Right atrium auricular region (tissue), 2 donors: Measurements from ENCODE around the gene MORC4. TPM values are rescaled to one million over a fixed set of nuclear protein-coding genes. Genes with fewer than 3 reads are reported as not detected.
"Not testable (repeated sequence)": the region's sequence is repeated elsewhere in the genome, so short reads cannot be mapped to it uniquely, and the experiment has no call there.

Experiments used
- DNase-seq: peaks from one replicate; pipeline ENCODE4 v3.0.0-alpha.2; 2019; ENCODE audit warnings: low spot score
- H3K27ac ChIP-seq, 2 donors: fragments of 200-600 bp; sonication (generic); 1 replicate in 1 of 2; 2 replicates in 1 of 2; pipeline ENCODE4 v1.5.1; 2016 to 2019
- H3K27me3 ChIP-seq, 2 donors: fragments of 200-600 bp; sonication (generic); one replicate each; pipeline versions ENCODE4 v1.5.1 to v1.6.0; 2017 to 2019
- H3K36me3 ChIP-seq: fragments of 200-600 bp; sonication (generic); one replicate; pipeline ENCODE4 v1.5.1; 2016
- H3K4me1 ChIP-seq, 2 donors: fragments of 200-600 bp; sonication (generic); one replicate each; pipeline versions ENCODE4 v1.5.1 to v1.6.0; 2017 to 2019
- H3K4me3 ChIP-seq, 2 donors: fragments of 200-600 bp; sonication (generic); 1 replicate in 1 of 2; 2 replicates in 1 of 2; pipeline ENCODE4 v1.5.1; 2017 to 2019; ENCODE audit warnings: mild to moderate bottlenecking in 1 of 2, moderate library complexity in 1 of 2
- H3K9me3 ChIP-seq, 2 donors: fragments of 200-600 bp; sonication (generic); one replicate each; pipeline ENCODE4 v1.5.1; 2019
- CTCF ChIP-seq, 2 donors: fragments of 200-600 bp; sonication (generic); IDR thresholded peaks; one replicate each; pipeline ENCODE4 v1.5.1; 2019; ENCODE audit warnings: antibody characterized with exemption in 2 of 2
- total RNA-seq, 2 donors: library from RNA; depleted of rRNA; stranded (reverse); fragments of >200 nt; gene quantifications; one replicate each; pipeline ENCODE4 v1.1.0, GENCODE V29; 2016

MORC4 gene
- total RNA-seq, 2 donors from 2014 or later = 3.6 to 7.4 TPM

GRCh38 chrX:106976416-106976815, 23.6 kb downstream of the MORC4 start:
- Histone ChIP-seq H3K9me3 (no peaks in the 10 kb centered on the region), H3K4me3 (no peak overlapping the region), H3K36me3 (no peaks in the 10 kb centered on the region), H3K27me3 (no peaks in the 10 kb centered on the region), H3K27ac (no peak overlapping the region), H3K4me1 (no peaks in the 10 kb centered on the region)
- no peak for TF ChIP-seq CTCF (IDR thresholded peaks at IDR 0.05)
- no peak for DNase-seq

- TF ChIP-seq CTCF (IDR thresholded peaks at IDR 0.05) = no peak
- no peaks in the 10 kb centered on the region for H3K27me3 ChIP-seq
- no peak overlapping the region for H3K4me3 ChIP-seq
- H3K27ac ChIP-seq = no peak overlapping the region
- no peaks in the 10 kb centered on the region for H3K4me1 ChIP-seq
- H3K9me3 ChIP-seq = no peaks in the 10 kb centered on the region
- no peaks in the 10 kb centered on the region for H3K36me3 ChIP-seq
- DNase-seq = no peak
Observed at GRCh38 chrX:106973433-106974149, 26.4 kb downstream of the MORC4 start.

- no peak overlapping the region for H3K27ac ChIP-seq
- H3K27me3 ChIP-seq = no peaks in the 10 kb centered on the region
- no peak for TF ChIP-seq CTCF (IDR thresholded peaks at IDR 0.05)
- no peaks in the 10 kb centered on the region for H3K9me3 ChIP-seq
- H3K4me3 ChIP-seq = no peak overlapping the region
- no peak for DNase-seq
- H3K36me3 ChIP-seq = no peaks in the 10 kb centered on the region
- no peaks in the 10 kb centered on the region for H3K4me1 ChIP-seq
Observed at GRCh38 chrX:106972896-106973295, 27.1 kb downstream of the MORC4 start.

DNA sequence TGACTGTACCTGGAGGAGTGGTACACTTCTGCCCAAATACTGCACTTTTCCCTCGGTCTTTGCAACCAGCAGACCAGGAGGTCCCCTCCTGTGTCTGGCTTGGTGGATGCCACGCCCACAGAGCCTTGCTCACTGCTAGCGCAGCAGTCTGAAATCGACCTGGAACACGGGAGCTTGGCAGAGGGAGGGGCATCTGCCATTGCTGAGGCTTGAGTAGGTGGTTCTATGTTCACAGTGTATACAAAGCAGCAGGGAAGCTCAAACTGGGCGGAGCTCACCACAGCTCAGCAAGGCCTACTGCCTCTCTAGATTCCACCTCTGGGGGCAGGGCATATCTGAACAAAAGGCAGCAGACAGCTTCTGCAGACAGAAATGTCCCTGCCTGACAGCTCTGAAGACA, 33.5 kb downstream of the MORC4 start:
- not testable (repeated sequence) for H3K4me3 ChIP-seq, H3K9me3 ChIP-seq, H3K36me3 ChIP-seq, H3K4me1 ChIP-seq, DNase-seq, H3K27me3 ChIP-seq, H3K27ac ChIP-seq

- H3K36me3 ChIP-seq = peaks cover 11% of the 10 kb centered on the region
- no peaks in the 10 kb centered on the region for H3K27me3 ChIP-seq
- no peaks in the 10 kb centered on the region for H3K9me3 ChIP-seq
- no peaks in the 10 kb centered on the region for H3K4me1 ChIP-seq
- no peak for DNase-seq
- no peak overlapping the region for H3K4me3 ChIP-seq
- no peak overlapping the region for H3K27ac ChIP-seq
- no peak for TF ChIP-seq CTCF (IDR thresholded peaks at IDR 0.05)
Observed at GRCh38 chrX:106964290-106964689, 35.7 kb downstream of the MORC4 start.

GRCh38 chrX:106963111-106963510, 36.9 kb downstream of the MORC4 start:
- Histone ChIP-seq H3K4me1 (no peaks in the 10 kb centered on the region), H3K27ac (no peak overlapping the region), H3K27me3 (no peaks in the 10 kb centered on the region), H3K36me3 (peaks cover 11% of the 10 kb centered on the region), H3K9me3 (no peaks in the 10 kb centered on the region), H3K4me3 (no peak overlapping the region)
- no peak for TF ChIP-seq CTCF (IDR thresholded peaks at IDR 0.05)
- DNase-seq = no peak
